Central memory CD4-positive, alpha-beta T cell (primary cell): ENCODE results near the gene FBXO40.
"Not testable (repeated sequence)": the region's sequence is repeated elsewhere in the genome, so short reads cannot be mapped to it uniquely, and the experiment has no call there.

ENCODE experiments used
- DNase-seq: peaks from one replicate; pipeline ENCODE4 v3.0.0; 2022
- total RNA-seq, 3 experiments: gene quantifications; one replicate each; lab custom pipeline; 2026; lab: John Stamatoyannopoulos, UW

The FBXO40 gene, protein sequence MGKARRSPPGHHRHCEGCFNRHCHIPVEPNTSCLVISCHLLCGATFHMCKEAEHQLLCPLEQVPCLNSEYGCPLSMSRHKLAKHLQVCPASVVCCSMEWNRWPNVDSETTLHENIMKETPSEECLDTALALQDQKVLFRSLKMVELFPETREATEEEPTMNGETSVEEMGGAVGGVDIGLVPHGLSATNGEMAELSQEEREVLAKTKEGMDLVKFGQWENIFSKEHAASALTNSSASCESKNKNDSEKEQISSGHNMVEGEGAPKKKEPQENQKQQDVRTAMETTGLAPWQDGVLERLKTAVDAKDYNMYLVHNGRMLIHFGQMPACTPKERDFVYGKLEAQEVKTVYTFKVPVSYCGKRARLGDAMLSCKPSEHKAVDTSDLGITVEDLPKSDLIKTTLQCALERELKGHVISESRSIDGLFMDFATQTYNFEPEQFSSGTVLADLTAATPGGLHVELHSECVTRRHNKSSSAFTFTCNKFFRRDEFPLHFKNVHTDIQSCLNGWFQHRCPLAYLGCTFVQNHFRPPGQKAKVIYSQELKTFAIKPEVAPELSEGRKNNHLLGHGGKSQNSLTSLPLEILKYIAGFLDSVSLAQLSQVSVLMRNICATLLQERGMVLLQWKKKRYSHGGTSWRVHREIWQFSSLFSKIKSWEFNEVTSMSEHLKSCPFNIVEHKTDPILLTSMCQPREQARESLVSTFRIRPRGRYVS
- total RNA-seq: 0 reads per million in 3 experiments

DNA sequence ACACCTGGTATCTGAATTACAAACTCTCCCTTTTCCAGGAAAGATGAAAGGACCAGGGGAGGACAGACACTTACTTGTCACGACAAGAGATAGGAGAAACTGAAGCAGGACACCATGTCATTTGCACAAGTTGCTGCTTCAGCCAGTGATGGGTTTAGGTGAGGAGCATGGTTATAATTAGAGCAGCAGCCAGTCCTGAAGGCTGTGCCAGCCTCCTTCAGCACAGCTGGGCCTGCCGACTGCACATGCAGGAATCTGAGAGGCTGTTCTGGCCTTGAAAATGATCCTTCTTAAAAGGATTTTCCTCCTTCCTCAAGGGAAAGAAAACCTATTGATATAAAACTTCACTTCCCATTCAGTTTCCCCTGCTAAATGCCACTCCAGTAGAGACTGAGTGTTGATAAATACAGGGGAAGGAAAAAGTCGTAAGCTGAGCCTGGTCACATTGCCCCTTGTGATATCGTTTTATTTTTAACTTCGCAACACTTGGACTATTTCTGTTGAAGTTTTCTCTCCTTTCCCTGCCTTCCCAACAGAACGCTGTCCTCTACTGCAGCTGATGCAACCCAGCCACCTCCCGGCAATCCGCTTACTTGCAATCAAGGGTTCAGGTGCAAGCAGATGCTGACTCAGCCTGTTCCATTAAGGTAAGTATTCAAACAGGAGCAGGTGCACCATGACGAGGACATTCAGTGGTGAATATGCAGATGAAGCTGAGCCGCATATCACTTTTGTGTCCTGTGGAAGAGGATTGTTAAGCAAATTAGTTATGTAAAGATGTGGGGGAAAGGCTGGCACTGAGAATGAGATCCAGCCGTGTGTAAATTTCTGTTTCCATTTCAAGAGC lies at the start of gene FBXO40:
Gene FBXO40, plus strand, starts transcription at position 524 of the 847 bp plus-strand sequence. CDS start 27,197 bp downstream, outside the sequence.
- DNase-seq: no peak

- DNase-seq: no peak
These were observed 48.1 kb upstream of the FBXO40 start for GRCh38 chr3:121545049-121545573.

DNA sequence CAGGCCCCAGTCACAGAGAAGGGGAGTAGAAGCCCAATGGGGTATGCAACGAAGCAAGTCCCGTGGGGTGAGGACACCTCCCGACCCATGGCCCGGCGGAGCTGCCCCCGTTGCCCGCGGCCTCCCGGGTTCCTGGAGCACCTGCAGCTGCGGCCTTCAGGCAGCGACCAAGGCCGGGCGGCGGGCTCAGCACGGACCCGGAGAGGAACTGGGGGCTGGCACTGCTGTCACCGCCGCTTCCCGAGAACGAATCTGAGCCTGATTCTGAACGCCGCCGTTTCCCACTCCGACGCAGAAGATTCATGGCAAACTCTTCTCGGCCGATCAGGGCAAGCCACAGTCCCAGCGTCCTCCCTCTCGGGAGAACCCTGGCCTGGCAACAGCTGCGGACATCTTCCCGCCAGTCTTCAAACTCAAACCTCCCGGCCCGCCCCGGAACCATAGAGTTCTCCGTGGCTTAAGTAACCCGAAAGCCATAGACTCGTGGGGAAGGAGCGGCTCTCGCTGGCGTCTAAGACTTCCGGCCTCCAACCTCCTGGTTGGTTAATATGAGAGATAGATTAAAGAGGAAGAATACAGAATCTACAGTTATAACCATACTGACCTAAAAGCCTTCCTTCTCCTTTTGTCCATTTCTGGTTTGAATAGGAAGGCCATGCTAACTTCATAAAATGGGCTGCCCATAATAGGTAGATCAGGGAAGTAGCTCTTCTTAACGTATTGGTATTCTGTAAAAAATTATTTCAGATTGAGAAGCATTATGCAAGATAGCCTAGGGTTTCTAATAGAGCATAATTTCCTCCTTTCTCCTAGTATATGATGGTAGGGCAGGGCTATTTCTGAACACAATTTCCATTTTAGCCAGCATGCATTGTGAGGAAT lies 47.4 kb upstream of the FBXO40 start, which contains the start of gene POLQ:
Gene POLQ, minus strand, starts transcription at position 415 of the 882 bp plus-strand sequence. Its CDS starts 111 bp downstream, at position 304.
- DNase-seq: peak; percentile 85

DNA sequence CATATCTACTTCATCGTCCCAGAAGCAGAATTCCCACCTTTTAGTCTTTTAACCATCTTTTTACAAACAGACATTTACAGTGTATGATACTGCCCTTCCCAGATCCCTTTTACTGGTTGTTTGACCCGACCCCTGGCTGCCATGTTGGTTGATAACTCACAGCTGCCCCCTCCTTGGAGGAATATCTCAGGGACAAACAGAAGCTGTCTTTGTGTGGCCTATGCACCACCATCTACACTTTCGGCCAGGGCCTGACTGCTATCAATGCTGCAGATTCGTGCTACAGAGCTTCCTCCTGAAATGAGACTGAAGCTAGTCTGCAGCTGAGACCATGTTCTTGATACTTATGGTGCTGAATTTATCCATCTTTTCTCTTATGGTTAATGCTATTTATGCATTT lies 40.8 kb upstream of the FBXO40 start:
- DNase-seq: no peak

GRCh38 chr3:121552797-121553196 lies 40.4 kb upstream of the FBXO40 start:
- DNase-seq: no peak

- DNase-seq: no peak
These were observed 35.7 kb upstream of the FBXO40 start for GRCh38 chr3:121557426-121557934.

GRCh38 chr3:121562148-121562547 lies 31.0 kb upstream of the FBXO40 start:
- DNase-seq: no peak

DNA sequence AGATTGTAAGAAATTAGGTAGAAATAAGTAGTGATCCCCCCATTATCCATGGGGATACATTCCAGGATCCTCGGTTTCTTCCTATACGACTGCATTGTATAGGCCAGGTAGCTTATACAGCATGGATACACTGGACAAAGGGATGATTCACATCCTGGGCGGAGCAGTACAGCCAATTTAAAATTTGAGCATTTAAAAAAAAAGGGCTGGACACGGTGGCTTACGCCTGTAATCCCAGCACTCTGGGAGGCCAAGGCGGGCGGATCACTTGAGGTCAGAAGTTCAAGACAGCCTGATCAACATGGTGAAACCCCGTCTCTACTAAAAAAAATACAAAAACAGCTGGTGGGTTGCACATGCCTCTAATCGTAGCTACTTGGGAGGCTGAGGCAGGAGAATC lies 26.4 kb upstream of the FBXO40 start:
- no peak for DNase-seq

GRCh38 chr3:121567649-121568048 lies 25.5 kb upstream of the FBXO40 start, which contains the start of gene ARGFX:
Gene ARGFX, plus strand, starts transcription at chr3:121567949. Its CDS starts 2,765 bp downstream, at chr3:121570714.
- no peak for DNase-seq

- no peak for DNase-seq
These were observed 18.7 kb upstream of the FBXO40 start for GRCh38 chr3:121574449-121574848.

DNA sequence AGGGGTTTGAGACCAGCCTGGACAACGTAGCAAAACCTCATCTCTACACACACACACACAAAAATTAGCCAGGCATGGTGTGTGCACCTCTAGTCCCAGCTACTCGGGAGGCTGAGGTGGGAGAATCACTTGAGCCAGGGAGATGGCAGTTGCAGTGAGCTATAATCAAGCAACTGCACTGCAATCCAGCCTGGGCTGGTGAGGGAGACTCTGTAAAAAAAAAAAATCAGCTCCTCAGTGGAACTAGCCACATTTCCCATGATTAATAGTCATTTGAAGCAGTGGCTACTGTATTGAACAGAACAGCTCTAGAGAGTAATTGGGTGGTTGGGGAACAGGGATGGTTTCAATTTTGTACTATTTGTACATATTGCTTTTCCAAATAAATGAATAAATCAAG lies 11.5 kb upstream of the FBXO40 start:
- DNase-seq: no peak

GRCh38 chr3:121584418-121584817 lies 8.8 kb upstream of the FBXO40 start:
- DNase-seq: no peak

DNA sequence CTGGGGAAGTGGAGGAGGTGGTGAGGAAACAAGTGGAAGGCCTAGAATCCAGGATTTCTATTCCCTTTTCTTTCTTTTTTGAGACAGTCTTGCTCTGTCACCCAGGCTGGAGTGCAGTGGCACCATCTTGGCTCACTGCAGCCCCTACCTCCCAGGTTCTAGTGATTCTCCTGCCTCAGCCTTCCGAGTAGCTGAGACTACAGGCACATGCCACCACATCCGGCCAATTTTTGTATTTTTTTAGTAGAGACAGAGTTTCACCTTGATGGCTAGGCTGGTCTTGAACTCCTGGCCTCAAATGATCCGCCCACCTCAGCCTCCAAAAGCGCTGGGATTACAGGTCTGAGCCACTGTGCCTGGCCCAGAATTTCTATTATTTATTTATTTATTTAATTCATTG lies 627 bp downstream of the FBXO40 start:
- not testable (repeated sequence) for DNase-seq

GRCh38 chr3:121594850-121595249 lies 1.7 kb downstream of the FBXO40 start:
- DNase-seq: no peak

DNA sequence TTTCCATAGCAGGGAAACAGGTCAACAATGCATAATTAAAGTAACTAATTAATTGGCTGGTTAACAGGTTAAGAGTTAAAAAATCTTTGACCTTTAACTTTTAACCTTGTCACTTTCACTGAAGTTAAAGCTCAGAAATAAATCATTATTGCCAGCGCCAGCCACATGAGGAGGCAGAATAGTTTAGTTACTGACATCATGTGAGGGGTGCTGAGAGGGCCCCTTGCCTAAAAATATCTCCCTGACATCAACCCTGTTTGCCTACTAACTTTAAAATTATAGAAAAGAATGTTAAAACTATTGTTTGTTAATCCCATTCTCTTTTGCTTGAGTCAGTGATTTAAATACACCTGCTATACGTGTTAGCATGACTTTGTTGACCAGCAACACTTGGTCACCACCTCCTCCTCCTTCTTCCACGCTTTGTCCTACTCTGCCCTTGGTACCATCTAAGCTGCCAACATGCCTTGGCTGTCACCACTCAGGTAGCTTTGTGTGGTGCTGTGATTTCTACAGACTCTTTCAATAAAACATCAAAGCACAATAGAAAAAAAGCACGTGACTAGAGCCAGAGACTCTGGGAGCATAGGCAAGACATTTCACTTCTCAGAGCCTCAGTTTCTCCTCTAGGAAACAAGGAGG lies 2.7 kb downstream of the FBXO40 start:
- DNase-seq: no peak

DNA sequence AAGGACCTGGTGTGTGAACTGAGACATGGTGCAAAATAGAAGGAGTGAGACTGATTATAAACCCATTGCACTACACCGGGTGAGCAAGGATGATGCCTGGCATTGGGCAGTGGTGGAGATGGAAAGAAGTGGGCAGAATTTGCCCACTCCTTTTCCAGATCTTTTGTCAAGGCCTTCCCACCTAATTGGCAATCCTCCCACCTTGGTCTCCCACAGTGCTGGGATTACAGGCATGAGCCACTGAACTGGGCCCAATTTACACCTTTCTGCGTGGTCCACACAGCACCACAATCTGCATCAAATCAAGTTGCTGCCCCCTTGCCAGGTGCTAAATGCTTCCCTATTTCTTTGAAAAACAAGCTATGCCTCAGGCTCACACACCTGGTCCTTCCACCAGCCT lies 5.4 kb downstream of the FBXO40 start:
- DNase-seq: no peak

DNA sequence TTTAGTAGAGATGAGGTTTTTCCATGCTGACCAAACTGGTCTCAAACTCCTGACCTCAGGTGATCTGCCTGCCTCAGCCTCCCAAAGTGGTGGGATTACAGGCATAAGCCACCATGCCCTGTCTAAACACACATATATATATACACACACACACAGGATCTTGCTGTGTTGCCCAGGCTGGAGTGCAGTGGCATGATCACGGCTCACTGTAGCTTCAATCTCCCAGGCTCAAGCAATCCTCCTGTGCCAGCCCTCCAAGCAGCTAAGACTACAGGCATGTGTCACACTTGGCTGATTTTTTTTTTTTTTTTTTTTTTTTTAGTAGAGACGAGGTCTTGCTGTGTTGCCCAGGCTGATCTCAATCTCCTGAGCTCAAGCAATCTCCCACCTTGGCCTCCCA lies 6.7 kb downstream of the FBXO40 start:
- DNase-seq: not testable (repeated sequence)

DNA sequence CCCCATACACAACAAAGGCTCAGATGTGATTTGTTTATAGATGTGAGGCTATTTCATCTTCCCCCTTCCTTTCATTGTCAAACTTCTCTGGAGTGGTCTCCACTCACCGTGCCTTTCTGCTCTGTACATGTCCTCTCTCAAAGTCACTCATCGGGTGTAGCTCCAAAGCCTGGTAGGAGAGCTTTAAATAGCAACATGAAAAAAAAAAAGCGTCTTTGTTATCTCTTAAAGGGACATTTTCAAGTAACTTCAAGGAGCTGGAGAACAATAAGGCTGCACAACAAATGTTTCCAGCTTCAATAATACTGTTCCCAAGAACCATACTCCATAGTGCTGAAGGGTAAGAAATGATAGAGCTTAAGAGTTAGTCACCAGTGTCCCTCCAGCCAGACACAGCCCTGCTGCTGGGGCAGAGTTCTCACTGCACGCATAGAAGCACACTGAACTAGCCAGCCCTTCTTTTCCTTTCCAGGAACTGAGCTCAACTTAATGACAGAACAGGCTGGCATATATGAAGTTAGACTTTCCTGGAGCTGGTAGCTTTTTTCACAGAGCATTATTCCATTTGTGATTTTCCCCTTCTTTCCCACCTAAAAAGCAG lies 8.1 kb downstream of the FBXO40 start:
- no peak for DNase-seq

- DNase-seq: no peak
These were observed 11.6 kb downstream of the FBXO40 start for GRCh38 chr3:121604759-121605158.

- DNase-seq: no peak
These were observed 12.9 kb downstream of the FBXO40 start for GRCh38 chr3:121606106-121606505.
